Left lung (tissue), 10 donors: Measurements from ENCODE around the gene MYH10. TPM values are rescaled to one million over a fixed set of nuclear protein-coding genes. Genes with fewer than 3 reads are reported as not detected.

Source experiments
- ATAC-seq: fragments of 200-7000 bp; cut with Tn5 transposase; one replicate; pipeline ENCODE4 v1.9.1; 2020; ENCODE audit warnings: moderate library complexity
- DNase-seq, 4 donors: peaks; one replicate each; pipeline ENCODE4 v3.0.0-alpha.2; 2013 to 2020
- H3K27ac ChIP-seq, 2 donors: fragments of 200-600 bp; sonication (generic) in 1 of 2; one replicate each; pipeline versions ENCODE4 v1.5.0 to v1.8.0; 2020 to 2021
- H3K27me3 ChIP-seq, 2 donors: fragments of 200-600 bp; sonication (generic) in 1 of 2; one replicate each; pipeline versions ENCODE4 v1.5.0 to v1.8.0; 2020 to 2021
- H3K36me3 ChIP-seq, 2 donors: fragments of 200-600 bp; sonication (generic) in 1 of 2; one replicate each; pipeline versions ENCODE4 v1.5.0 to v1.8.0; 2020 to 2021
- H3K4me1 ChIP-seq, 2 donors: fragments of 200-600 bp; one replicate each; pipeline ENCODE4 v1.8.0; 2021
- H3K4me3 ChIP-seq, 2 donors: fragments of 200-600 bp; sonication (generic) in 1 of 2; one replicate each; pipeline versions ENCODE4 v1.5.0 to v1.8.0; 2020 to 2021; ENCODE audit warnings: mild to moderate bottlenecking in 1 of 2
- H3K9me3 ChIP-seq, 2 donors: fragments of 200-600 bp; sonication (generic) in 1 of 2; one replicate each; pipeline versions ENCODE4 v1.5.0 to v1.8.0; 2020 to 2021
- intact Hi-C, 2 donors: fragments of 100-400 bp; cut with DNase I; formaldehyde crosslinking; loops; one replicate each; pipeline versions ENCODE4 v1.11.2 to v1.14.2; 2022
- polyA plus RNA-seq, 6 donors: library from polyadenylated mRNA; unstranded; fragments of 120-200 nt; gene quantifications; one replicate each; pipeline ENCODE4 v1.2.1, GENCODE V29; 2013; ENCODE audit not compliant: insufficient read length in 6 of 6
- total RNA-seq, 2 donors: library from RNA; stranded (reverse); fragmentation: NEBNext Ultra II Directional; extraction: Animal tissue kit (Norgen Biotek cat#: 25700); gene quantifications; one replicate each; pipeline ENCODE4 v1.2.1, GENCODE V29; 2021
- TF ChIP-seq, protein P1 (sequence below), 2 donors: fragments of 200-600 bp; sonication (generic) in 1 of 2; IDR thresholded peaks; one replicate each; pipeline versions ENCODE4 v1.5.0 to v1.8.0; 2021; ENCODE audit warnings: antibody characterized with exemption in 2 of 2
- donor health status: DM: no; HTN: yes; CAD: no.
- donor health status: DM: no; HTN: no; CAD: no.

Gene MYH10
- total and polyA plus RNA-seq, 8 donors: 70.9 to 196 (median 151) TPM

DNA sequence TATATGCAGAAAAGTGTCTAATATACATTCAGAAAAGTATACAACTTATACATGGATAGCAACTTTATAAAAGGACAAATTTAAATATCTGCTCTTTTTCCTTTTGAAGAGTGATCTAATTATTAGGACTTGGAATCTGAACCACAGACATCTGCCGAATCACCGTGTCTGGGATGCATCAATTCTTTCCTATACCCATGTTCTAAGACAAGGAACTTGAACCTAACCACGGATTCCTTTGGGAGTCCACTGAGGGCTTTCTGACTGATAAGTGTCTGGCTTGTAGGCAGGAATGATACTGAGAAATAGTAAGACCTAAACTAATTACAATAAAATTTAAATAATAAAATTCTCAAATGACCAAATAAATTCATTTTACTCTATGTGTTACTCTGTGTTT is 140.7 kb downstream of the MYH10 start:
- TF ChIP-seq, protein P1, sequence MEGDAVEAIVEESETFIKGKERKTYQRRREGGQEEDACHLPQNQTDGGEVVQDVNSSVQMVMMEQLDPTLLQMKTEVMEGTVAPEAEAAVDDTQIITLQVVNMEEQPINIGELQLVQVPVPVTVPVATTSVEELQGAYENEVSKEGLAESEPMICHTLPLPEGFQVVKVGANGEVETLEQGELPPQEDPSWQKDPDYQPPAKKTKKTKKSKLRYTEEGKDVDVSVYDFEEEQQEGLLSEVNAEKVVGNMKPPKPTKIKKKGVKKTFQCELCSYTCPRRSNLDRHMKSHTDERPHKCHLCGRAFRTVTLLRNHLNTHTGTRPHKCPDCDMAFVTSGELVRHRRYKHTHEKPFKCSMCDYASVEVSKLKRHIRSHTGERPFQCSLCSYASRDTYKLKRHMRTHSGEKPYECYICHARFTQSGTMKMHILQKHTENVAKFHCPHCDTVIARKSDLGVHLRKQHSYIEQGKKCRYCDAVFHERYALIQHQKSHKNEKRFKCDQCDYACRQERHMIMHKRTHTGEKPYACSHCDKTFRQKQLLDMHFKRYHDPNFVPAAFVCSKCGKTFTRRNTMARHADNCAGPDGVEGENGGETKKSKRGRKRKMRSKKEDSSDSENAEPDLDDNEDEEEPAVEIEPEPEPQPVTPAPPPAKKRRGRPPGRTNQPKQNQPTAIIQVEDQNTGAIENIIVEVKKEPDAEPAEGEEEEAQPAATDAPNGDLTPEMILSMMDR (IDR thresholded peaks at IDR 0.05): no peak
- Histone ChIP-seq H3K4me3 (no peak overlapping the region), H3K9me3 (peaks cover 0 to under 1% of the 10 kb centered on the region in 2 donors), H3K27me3 (no peaks in the 10 kb centered on the region), H3K27ac (no peak overlapping the region), H3K4me1 (no peaks in the 10 kb centered on the region), H3K36me3 (peaks cover 0 to 46% of the 10 kb centered on the region in 2 donors)
- no peak for DNase-seq
- ATAC-seq: no peak
- intact Hi-C loops: no loop called here

DNA sequence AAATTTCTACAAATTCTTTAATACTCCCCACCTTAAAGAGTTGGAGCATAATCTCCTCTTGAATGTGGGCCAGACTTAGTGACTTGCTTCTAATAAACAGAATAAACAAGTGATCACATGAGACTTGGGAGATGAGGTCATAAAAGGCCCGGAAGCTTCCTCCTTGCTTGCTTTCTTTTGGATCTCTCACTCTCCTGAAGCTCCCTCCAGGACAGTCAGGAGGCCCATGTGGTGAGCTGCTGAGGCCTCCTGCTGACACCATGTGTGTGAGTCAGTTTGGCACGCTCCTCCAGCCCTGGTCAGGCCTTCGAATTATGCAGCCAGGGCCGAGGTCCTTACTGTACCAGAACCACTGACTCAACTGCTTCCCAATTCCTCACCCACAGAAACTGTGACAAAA is 141.6 kb downstream of the MYH10 start:
- TF ChIP-seq, protein P1 (IDR thresholded peaks at IDR 0.05): no peak
- H3K4me3 ChIP-seq: no peak overlapping the region
- no peak overlapping the region for H3K27ac ChIP-seq
- H3K27me3 ChIP-seq: no peaks in the 10 kb centered on the region
- H3K4me1 ChIP-seq: no peaks in the 10 kb centered on the region
- peaks cover 0 to 10% of the 10 kb centered on the region in 2 donors for H3K9me3 ChIP-seq
- peak; percentile 80 for ATAC-seq
- peak in 1 of 4 donors; percentile 57 for DNase-seq
- H3K36me3 ChIP-seq: peaks cover 0 to 46% of the 10 kb centered on the region in 2 donors
- intact Hi-C loops: no loop called here

DNA sequence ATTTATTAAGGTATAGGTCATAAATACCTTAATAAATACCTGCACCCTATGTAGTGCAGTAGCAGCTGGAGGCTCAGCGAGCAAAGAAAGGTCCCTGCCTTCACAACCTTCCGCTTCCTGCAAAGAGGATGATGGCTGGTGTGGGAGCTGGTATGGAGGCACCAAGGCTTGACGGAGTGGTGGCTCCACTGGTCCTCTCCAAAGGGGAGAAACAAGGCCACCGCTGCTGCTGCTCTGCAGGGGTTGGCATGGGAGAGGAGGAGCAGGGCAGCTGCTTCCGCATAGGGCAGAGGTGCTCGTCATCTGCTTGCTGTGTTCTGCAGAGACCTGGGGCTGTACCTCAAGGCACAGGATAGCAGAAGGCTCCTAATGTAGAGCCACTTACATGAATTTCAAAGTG is 142.0 kb downstream of the MYH10 start:
- peaks cover 0 to 10% of the 10 kb centered on the region in 2 donors for H3K9me3 ChIP-seq
- ATAC-seq (no peak), DNase-seq (no peak)
- TF ChIP-seq, protein P1 (IDR thresholded peaks at IDR 0.05): no peak
- no peak overlapping the region for H3K4me3 ChIP-seq
- H3K4me1 ChIP-seq: no peaks in the 10 kb centered on the region
- H3K27me3 ChIP-seq: no peaks in the 10 kb centered on the region
- no peak overlapping the region for H3K27ac ChIP-seq
- peaks cover 0 to 50% of the 10 kb centered on the region in 2 donors for H3K36me3 ChIP-seq
- intact Hi-C loops: no loop called here

DNA sequence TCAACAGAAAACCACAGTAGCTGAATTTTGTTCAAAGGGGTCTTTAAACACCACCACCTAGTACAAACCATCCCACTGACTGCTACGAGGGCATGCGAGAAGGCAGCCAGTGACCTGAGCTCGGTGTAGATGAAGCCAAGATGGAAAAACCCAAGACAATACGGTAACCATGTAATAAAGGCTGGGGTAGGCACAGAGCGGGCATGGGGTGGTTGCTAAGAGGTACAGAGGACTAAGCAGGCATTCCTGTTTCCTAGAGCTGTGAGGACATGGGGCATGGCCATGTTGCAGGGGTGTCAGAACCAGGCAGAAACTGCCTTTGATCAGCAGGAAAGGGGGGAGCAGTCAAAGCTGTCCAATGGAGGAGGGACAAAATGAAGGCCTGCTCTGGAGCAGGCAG is 142.8 kb downstream of the MYH10 start:
- peaks cover 0 to 52% of the 10 kb centered on the region in 2 donors for H3K36me3 ChIP-seq

DNA sequence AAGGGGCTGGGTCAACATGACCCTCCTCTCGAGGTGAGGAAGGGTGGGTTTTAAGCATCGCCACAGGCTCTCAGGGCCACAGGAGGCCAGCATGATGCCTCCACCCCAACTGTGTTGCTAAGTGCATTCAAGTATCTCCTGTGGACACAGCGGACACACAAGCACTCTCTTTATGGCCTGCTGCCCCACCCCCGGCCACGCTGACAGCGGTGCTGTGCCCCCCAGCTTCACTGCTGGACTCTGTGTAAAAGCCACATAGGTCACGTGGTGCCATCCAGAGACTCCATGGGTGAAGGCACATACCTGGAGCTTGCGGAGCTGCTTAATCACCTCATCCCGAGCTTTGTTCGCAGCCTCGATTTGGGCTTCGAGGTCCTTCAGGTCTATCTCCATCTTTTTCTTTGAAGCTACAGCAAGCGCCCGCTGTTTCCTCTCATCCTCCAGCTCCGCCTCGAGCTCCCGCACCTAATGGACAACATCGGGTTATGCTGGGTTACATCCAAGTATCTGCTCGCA is 143.3 kb downstream of the MYH10 start:
- Histone ChIP-seq H3K36me3 (peaks cover 0 to 46% of the 10 kb centered on the region in 2 donors), H3K4me1 (no peaks in the 10 kb centered on the region), H3K27ac (no peak overlapping the region), H3K27me3 (no peaks in the 10 kb centered on the region), H3K4me3 (no peak overlapping the region), H3K9me3 (peaks cover 0 to 10% of the 10 kb centered on the region in 2 donors)
- no peak for DNase-seq
- intact Hi-C loops: no loop called here
- no peak for ATAC-seq
- TF ChIP-seq, protein P1 (IDR thresholded peaks at IDR 0.05): no peak

More for the DNA sequence above, 142.8 kb downstream of the MYH10 start:
- no peak overlapping the region for H3K27ac ChIP-seq
- ATAC-seq: no peak
- H3K4me1 ChIP-seq: no peaks in the 10 kb centered on the region
- TF ChIP-seq, protein P1 (IDR thresholded peaks at IDR 0.05): no peak
- H3K4me3 ChIP-seq: no peak overlapping the region
- H3K27me3 ChIP-seq: no peaks in the 10 kb centered on the region
- intact Hi-C loops: no loop called here
- DNase-seq: no peak
- peaks cover 0 to 10% of the 10 kb centered on the region in 2 donors for H3K9me3 ChIP-seq
